HG02642 (cell line): ENCODE measurements around the gene RPL19.
A peak's percentile ranks its signal among the peaks of the same experiment; 100 is the strongest.
"Not testable (repeated sequence)": the region's sequence is repeated elsewhere in the genome, so short reads cannot be mapped to it uniquely, and the experiment has no call there.

ENCODE experiments used
- ATAC-seq: cut with Tn5 transposase; IDR thresholded peaks from one replicate; pipeline ENCODE4 v1.9.1; 2021; ENCODE audit warnings: mild to moderate bottlenecking; ENCODE audit not compliant: unreplicated experiment, poor library complexity

The RPL19 gene

GRCh38 chr17:39239640-39240314, 39.7 kb downstream of the RPL19 start:
- ATAC-seq, result peak; percentile 58

GRCh38 chr17:39240631-39241030, 40.5 kb downstream of the RPL19 start:
- ATAC-seq, result no peak

GRCh38 chr17:39243155-39243554, 43.1 kb downstream of the RPL19 start:
- ATAC-seq, result no peak

GRCh38 chr17:39244016-39244599, 44.0 kb downstream of the RPL19 start:
- ATAC-seq, result no peak

GRCh38 chr17:39244600-39245570, 44.8 kb downstream of the RPL19 start:
- no peak for ATAC-seq

GRCh38 chr17:39246274-39246673, 46.2 kb downstream of the RPL19 start:
- ATAC-seq, result no peak

GRCh38 chr17:39250076-39250475, 50.0 kb downstream of the RPL19 start:
- ATAC-seq, result not testable (repeated sequence)

GRCh38 chr17:39251997-39252396, 51.9 kb downstream of the RPL19 start:
- ATAC-seq, result no peak

- ATAC-seq, result no peak
Measured at GRCh38 chr17:39252788-39253460, 52.8 kb downstream of the RPL19 start.
